Gastroesophageal sphincter (tissue), 4 donors: ENCODE measurements around the gene OGFOD2. TPM values are rescaled to one million over a fixed set of nuclear protein-coding genes. Genes with fewer than 3 reads are reported as not detected.

ENCODE experiments used
- ATAC-seq: fragments of 150-250 bp; one replicate; pipeline ENCODE4 v1.9.1; 2016; ENCODE audit warnings: mild to moderate bottlenecking, moderate library complexity
- H3K27ac ChIP-seq, 4 donors: fragments of 200-600 bp; sonication (generic) in 3 of 4; 1 replicate in 3 of 4; 2 replicates in 1 of 4; pipeline ENCODE4 v1.5.1; 2016 to 2019
- H3K27me3 ChIP-seq: fragments of 200-600 bp; sonication (generic); one replicate; pipeline ENCODE4 v1.5.1; 2019
- H3K36me3 ChIP-seq, 2 donors: fragments of 200-600 bp; sonication (generic); one replicate each; pipeline ENCODE4 v1.5.1; 2019; ENCODE audit warnings: control low read depth in 1 of 2
- H3K4me1 ChIP-seq, 3 donors: fragments of 200-600 bp; sonication (generic); 1 replicate in 2 of 3; 2 replicates in 1 of 3; pipeline ENCODE4 v1.5.1; 2016 to 2019; ENCODE audit warnings: control low read depth in 2 of 3
- H3K4me3 ChIP-seq, 2 donors: fragments of 200-600 bp; sonication (generic); one replicate each; pipeline ENCODE4 v1.5.1; 2019; ENCODE audit warnings: mild to moderate bottlenecking in 1 of 2, moderate library complexity in 1 of 2
- H3K9me3 ChIP-seq, 3 donors: fragments of 200-600 bp; sonication (generic); one replicate each; pipeline ENCODE4 v1.5.1; 2017 to 2019; ENCODE audit warnings: control low read depth in 2 of 3
- CTCF ChIP-seq, 4 experiments: fragments of 200-600 bp in 2 of 4; fragments of 450-650 bp in 2 of 4; sonication (generic) in 1 of 4; IDR thresholded peaks; one replicate each; pipeline ENCODE4 v1.5.1; 2017 to 2019; ENCODE audit warnings: antibody characterized with exemption in 4 of 4, mild to moderate bottlenecking in 2 of 4, moderate library complexity in 2 of 4
- EP300 ChIP-seq: sonication (generic); formaldehyde crosslinking; IDR thresholded peaks from one replicate; pipeline ENCODE4 v1.6.1; 2017; ENCODE audit warnings: antibody characterized with exemption, mild to moderate bottlenecking
- POLR2A ChIP-seq, 2 donors: fragments of 450-650 bp; IDR thresholded peaks; one replicate each; pipeline ENCODE4 v1.6.1; 2017; ENCODE audit warnings: antibody characterized with exemption in 2 of 2, mild to moderate bottlenecking in 2 of 2, moderate library complexity in 1 of 2
- POLR2AphosphoS5 ChIP-seq: sonication (generic); formaldehyde crosslinking; IDR thresholded peaks from one replicate; pipeline ENCODE4 v1.6.1; 2017; ENCODE audit warnings: antibody characterized with exemption
- WGBS, 2 donors: methylation state at CpG; one replicate each; pipeline ENCODE4 v1.1.5; 2018; ENCODE audit warnings: low coverage in 1 of 2; 5-methylcytosine and 5-hydroxymethylcytosine counted together
- total RNA-seq, 4 donors: library from RNA; depleted of rRNA; stranded (reverse); fragments of >200 nt; gene quantifications; one replicate each; pipeline ENCODE4 v1.1.0, GENCODE V29; 2016

The OGFOD2 gene
- total RNA-seq, 4 donors from 2014 or later: 7.3 to 10.7 (median 8.3) TPM

GRCh38 chr12:122999986-123000420 is 25.0 kb downstream of the OGFOD2 start:
- TF ChIP-seq EP300 (no peak), CTCF (IDR thresholded peaks at IDR 0.05) (no peak), POLR2A (IDR thresholded peaks at IDR 0.05) (no peak), POLR2AphosphoS5 (no peak)
- no peak for ATAC-seq
- H3K36me3 ChIP-seq: peaks cover 0 to 91% of the 10 kb centered on the region in 2 donors
- H3K4me3 ChIP-seq: no peak overlapping the region
- H3K9me3 ChIP-seq: no peaks in the 10 kb centered on the region
- 90 to 100% methylated on average over 2 to 6 of the region's 20 CpGs for WGBS, 2 donors
- no peak overlapping the region for H3K27ac ChIP-seq
- peaks cover 0 to 26% (median 3%) of the 10 kb centered on the region in 3 donors for H3K4me1 ChIP-seq
- no peaks in the 10 kb centered on the region for H3K27me3 ChIP-seq

GRCh38 chr12:123000578-123000977 is 25.5 kb downstream of the OGFOD2 start:
- Histone ChIP-seq H3K9me3 (no peaks in the 10 kb centered on the region), H3K36me3 (peaks cover 0 to 91% of the 10 kb centered on the region in 2 donors)
- WGBS, 2 donors: no CpG with 5 or more reads among the region's 10 CpGs

GRCh38 chr12:123001464-123001863 is 26.4 kb downstream of the OGFOD2 start:
- Histone ChIP-seq H3K4me1 (peaks cover 0 to 13% (median 0%) of the 10 kb centered on the region in 3 donors), H3K4me3 (no peak overlapping the region), H3K36me3 (peaks cover 0 to 91% of the 10 kb centered on the region in 2 donors), H3K27me3 (no peaks in the 10 kb centered on the region), H3K27ac (no peak overlapping the region), H3K9me3 (no peaks in the 10 kb centered on the region)
- ATAC-seq: no peak
- no peak for TF ChIP-seq POLR2AphosphoS5
- no peak for TF ChIP-seq POLR2A (IDR thresholded peaks at IDR 0.05)
- no peak for TF ChIP-seq EP300
- no peak for TF ChIP-seq CTCF (IDR thresholded peaks at IDR 0.05)
- 80 to 100% methylated on average over 1 to 2 of the region's 3 CpGs for WGBS, 2 donors

More at GRCh38 chr12:123000578-123000977, 25.5 kb downstream of the OGFOD2 start:
- Histone ChIP-seq H3K4me3 (no peak overlapping the region), H3K27ac (no peak overlapping the region), H3K27me3 (no peaks in the 10 kb centered on the region), H3K4me1 (peaks cover 0 to 21% (median 3%) of the 10 kb centered on the region in 3 donors)
- TF ChIP-seq POLR2A (IDR thresholded peaks at IDR 0.05) (no peak), EP300 (no peak), CTCF (IDR thresholded peaks at IDR 0.05) (no peak), POLR2AphosphoS5 (no peak)
- no peak for ATAC-seq

GRCh38 chr12:123003257-123003656 is 28.2 kb downstream of the OGFOD2 start:
- TF ChIP-seq POLR2A (IDR thresholded peaks at IDR 0.05): no peak
- no peak for TF ChIP-seq CTCF (IDR thresholded peaks at IDR 0.05)
- no peak for TF ChIP-seq EP300
- TF ChIP-seq POLR2AphosphoS5: no peak
- Histone ChIP-seq H3K4me1 (no peaks in the 10 kb centered on the region), H3K36me3 (peaks cover 0 to 91% of the 10 kb centered on the region in 2 donors), H3K9me3 (no peaks in the 10 kb centered on the region), H3K27me3 (no peaks in the 10 kb centered on the region), H3K27ac (no peak overlapping the region), H3K4me3 (no peak overlapping the region)
- 100% methylated on average over 1 of the region's 6 CpGs; no CpG with 5 or more reads in 1 of the 2 donors for WGBS, 2 donors
- ATAC-seq: no peak

- H3K9me3 ChIP-seq: no peaks in the 10 kb centered on the region
- no peak for ATAC-seq
- no peaks in the 10 kb centered on the region for H3K27me3 ChIP-seq
- peaks cover 0 to 95% of the 10 kb centered on the region in 2 donors for H3K36me3 ChIP-seq
- no CpG with 5 or more reads among the region's 14 CpGs for WGBS, 2 donors
- TF ChIP-seq POLR2AphosphoS5 (no peak), POLR2A (IDR thresholded peaks at IDR 0.05) (no peak), CTCF (IDR thresholded peaks at IDR 0.05) (no peak), EP300 (no peak)
- no peak overlapping the region for H3K4me3 ChIP-seq
- no peak overlapping the region for H3K27ac ChIP-seq
- no peaks in the 10 kb centered on the region for H3K4me1 ChIP-seq
Observed at GRCh38 chr12:123004287-123004686, 29.2 kb downstream of the OGFOD2 start.
